Adrenal gland (tissue), 5 donors: ENCODE results near the gene SMTNL1.

Experiments used
- POLR2A ChIP-seq, 2 donors: fragments of 450-650 bp; IDR thresholded peaks; one replicate each; pipeline ENCODE4 v1.6.1; 2017; ENCODE audit warnings: antibody characterized with exemption in 2 of 2, mild to moderate bottlenecking in 2 of 2, moderate library complexity in 1 of 2
- TF ChIP-seq, protein P1 (sequence below), 6 experiments: fragments of 450-650 bp in 4 of 6; fragments of 200-600 bp in 2 of 6; sonication (generic) in 1 of 6; IDR thresholded peaks; 1 replicate in 5 of 6; 2 replicates in 1 of 6; pipeline versions ENCODE4 v1.5.1 to v1.8.0; 2016 to 2021; ENCODE audit warnings: antibody characterized with exemption in 6 of 6, mild to moderate bottlenecking in 2 of 6, moderate library complexity in 1 of 6
- donor health status: DM: no; HTN: no; CAD: no.

GRCh38 chr11:57487920-57488659, 49.3 kb upstream of the SMTNL1 start:
- TF ChIP-seq, protein P1, sequence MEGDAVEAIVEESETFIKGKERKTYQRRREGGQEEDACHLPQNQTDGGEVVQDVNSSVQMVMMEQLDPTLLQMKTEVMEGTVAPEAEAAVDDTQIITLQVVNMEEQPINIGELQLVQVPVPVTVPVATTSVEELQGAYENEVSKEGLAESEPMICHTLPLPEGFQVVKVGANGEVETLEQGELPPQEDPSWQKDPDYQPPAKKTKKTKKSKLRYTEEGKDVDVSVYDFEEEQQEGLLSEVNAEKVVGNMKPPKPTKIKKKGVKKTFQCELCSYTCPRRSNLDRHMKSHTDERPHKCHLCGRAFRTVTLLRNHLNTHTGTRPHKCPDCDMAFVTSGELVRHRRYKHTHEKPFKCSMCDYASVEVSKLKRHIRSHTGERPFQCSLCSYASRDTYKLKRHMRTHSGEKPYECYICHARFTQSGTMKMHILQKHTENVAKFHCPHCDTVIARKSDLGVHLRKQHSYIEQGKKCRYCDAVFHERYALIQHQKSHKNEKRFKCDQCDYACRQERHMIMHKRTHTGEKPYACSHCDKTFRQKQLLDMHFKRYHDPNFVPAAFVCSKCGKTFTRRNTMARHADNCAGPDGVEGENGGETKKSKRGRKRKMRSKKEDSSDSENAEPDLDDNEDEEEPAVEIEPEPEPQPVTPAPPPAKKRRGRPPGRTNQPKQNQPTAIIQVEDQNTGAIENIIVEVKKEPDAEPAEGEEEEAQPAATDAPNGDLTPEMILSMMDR (IDR thresholded peaks at IDR 0.05) = no peak
- no peak for TF ChIP-seq POLR2A (IDR thresholded peaks at IDR 0.05)
